T-helper 22 cell (primary cell): ENCODE measurements around the gene TAPBPL.
"Not testable (repeated sequence)": the region's sequence is repeated elsewhere in the genome, so short reads cannot be mapped to it uniquely, and the experiment has no call there.

Experiments used
- DNase-seq: peaks from one replicate; pipeline ENCODE4 v3.0.0-alpha.2; 2020; ENCODE audit warnings: low read depth

Gene TAPBPL

DNA sequence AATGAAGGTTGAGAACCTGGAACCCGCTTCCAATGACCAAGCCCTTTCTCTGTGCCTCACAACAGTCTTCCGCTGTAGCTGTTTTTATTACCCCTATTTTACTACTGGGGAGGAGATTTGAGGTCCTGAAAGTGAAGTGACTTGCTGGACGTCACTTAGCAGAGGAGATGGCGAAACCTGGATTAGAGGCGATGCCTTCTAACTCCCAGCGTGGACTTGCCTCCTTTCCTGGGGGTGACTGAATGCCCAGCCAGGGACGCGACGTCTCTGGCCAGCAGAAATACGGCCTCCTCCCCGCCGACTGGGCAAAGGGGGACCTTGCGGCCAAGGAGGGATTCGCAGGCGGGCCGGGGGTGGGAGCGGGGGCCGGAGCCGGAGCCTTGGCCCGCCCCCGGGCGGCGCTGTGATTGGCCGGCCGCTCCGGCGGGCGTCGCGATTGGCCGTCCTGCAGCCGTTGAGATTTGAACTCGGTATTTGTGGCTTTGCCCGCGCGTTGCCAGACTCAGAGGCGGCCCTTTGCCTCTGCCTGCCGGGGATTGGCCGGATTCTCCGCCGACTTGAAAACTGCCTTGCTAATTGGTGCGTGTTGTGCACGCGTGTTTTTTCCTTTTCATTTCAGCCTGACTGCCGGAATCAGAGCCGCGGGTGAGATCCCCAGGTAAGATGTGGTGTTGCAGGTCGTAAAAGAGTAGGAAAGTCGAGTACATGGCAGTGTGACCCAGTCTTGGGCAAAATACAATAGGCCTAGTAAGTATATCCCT lies 41.8 kb downstream of the TAPBPL start, which contains the start of gene NCAPD2:
TSS of gene NCAPD2 (plus strand) at position 606 of the 761 bp plus-strand sequence. CDS start 997 bp downstream, outside the sequence.
- peak; percentile 94 for DNase-seq

DNA sequence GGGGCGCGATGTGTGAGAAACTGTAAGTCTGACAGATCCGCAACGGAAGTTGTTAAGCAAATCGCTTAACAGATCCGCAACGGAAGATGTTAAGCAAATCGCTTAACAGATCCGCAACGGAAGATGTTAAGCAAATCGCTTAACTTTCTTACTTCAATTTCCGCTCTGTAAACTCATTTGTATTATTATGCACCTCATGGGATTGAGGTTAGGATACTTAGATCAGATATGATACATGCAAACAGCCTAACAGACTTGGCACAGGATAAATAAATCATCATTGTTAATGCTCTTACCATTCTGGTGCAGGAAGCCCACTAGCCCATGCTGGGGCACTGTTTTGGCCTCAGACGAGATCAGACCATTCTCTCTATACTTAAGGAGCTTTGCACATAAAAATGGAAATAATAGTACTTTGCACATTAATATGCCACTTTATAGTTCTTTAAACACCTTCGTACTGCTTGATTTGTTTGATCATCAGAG lies 42.5 kb downstream of the TAPBPL start:
- no peak for DNase-seq

- no peak for DNase-seq
These were observed 43.1 kb downstream of the TAPBPL start for GRCh38 chr12:6494968-6495367.

DNA sequence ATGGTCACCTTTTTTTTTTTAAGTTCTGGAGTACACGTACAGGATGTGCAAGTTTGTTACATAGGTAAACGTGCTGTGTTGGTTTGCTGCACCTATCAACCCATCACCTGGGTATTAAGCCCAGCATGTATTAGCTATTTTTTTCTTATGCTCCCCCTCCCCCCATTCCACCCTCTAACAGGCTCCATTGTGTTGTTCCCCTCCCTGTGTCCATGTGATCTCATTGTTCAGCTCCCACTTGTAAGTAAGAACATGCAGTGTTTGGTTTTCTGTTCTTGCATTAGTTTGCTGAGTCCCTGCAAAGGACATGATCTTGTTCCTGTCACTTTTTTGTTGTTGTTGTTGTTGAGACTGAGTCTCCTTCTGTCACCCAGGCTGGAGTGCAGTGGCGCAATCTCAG lies 45.4 kb downstream of the TAPBPL start:
- DNase-seq = not testable (repeated sequence)

GRCh38 chr12:6500466-6500865 lies 48.6 kb downstream of the TAPBPL start:
- DNase-seq = no peak

DNA sequence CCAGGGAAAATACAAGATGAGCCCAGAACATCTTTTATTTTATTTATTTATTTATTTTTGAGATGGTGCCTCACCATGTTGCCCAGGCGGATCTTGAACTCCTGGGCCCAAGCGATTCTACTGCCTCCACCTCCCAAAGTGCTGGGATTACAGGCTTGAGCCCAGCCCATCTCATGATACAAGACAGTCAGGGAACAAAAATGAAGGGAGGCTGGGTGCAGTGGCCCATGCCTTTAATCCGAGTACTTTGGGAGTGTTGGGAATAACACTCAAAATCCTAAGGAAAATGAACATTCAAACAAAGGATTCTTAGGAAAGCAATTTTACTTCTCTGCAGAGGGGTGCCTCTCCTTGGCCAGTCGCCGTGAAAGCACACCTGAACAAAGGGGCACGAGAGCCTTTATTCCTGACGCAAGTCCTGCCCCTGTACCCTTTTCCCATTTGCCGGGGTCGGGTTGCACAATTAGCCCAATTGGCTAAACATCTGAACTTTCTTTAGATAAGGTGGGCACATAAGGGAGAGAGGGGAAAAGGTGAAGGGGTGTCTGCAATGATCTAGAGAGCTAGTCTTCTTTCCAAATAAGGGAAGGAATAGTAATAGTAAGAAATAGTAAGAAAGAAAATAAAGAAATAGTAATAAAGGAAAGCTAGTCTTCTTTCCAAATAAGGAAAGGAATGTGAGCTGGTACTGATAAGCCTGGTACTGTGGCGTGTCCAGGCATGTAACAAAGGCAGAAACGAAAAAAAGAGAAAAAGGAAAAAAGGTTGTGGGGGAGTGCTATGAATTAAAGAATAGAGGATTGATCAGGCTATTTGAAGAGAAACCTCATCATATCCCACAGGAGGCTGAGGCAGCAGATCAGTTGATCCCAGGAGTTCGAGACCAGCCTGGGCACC lies 55.5 kb downstream of the TAPBPL start:
- no peak for DNase-seq

- no peak for DNase-seq
These were observed 56.2 kb downstream of the TAPBPL start for GRCh38 chr12:6508087-6508486.
